GM21723 (cell line): ENCODE measurements around the gene NUDT4B.
A peak's percentile ranks its signal among the peaks of the same experiment; 100 is the strongest.
"Not testable (repeated sequence)": the region's sequence is repeated elsewhere in the genome, so short reads cannot be mapped to it uniquely, and the experiment has no call there.

Experiments
- ATAC-seq: cut with Tn5 transposase; IDR thresholded peaks from one replicate; pipeline ENCODE4 v1.9.1; 2021; ENCODE audit warnings: mild to moderate bottlenecking, moderate library complexity; ENCODE audit not compliant: unreplicated experiment

NUDT4B gene

DNA sequence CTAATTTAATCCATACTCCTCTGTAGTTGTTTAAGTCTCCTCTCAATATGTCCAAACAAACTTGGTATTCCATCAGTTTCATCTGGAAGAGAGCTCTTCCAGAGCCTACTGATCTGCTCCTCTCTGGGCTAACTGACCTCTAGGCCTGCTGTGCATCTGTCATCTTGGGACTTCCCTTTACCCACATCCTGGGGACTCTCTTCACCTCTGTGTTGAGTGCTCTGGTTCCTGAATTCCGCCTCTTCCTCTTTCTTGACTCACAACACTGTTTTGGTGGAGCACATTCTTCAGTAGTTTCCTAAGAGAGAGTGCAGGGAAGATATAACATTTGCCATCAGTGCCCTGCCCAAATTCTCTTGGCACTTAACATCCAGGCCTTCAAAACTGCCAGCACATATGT lies 13.0 kb upstream of the NUDT4B start:
- ATAC-seq: not testable (repeated sequence)

DNA sequence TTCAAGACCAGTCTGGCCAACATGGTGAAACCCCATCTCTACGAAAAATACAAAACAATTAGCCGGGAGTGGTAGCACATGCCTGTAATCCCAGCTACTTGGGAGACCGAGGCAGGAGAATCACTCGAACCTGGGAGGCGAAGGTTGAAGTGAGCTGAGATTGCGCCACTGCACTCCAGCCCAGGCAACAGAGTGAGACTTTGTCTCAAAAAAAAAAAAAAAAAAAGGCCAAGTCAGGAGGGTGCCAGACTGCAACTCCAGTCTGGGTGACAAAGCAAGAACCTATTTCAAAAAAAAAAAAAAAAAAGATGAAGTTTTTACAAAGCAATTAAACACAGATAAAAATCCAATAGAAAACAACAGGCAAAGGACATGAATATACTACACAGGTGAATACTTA lies 9.9 kb upstream of the NUDT4B start:
- not testable (repeated sequence) for ATAC-seq

DNA sequence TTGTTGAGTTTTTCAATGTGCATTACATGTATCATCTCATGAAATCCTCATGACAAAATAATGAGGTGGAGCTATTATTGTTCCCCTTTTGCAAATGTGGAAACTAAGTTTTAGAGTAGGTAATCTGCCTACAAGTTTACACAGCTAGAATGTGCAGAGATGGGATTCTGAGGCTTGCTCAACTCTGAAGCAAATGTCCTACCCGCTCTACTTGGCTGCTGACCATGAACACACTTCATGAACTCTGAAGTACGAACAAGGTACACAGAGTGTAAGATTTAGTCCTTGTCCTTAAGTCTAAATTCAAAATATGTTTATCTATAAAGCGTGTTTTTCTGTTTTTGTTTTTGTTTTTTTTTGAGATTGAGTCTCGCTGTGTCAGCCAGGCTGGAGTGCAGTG lies 5.4 kb upstream of the NUDT4B start:
- not testable (repeated sequence) for ATAC-seq

DNA sequence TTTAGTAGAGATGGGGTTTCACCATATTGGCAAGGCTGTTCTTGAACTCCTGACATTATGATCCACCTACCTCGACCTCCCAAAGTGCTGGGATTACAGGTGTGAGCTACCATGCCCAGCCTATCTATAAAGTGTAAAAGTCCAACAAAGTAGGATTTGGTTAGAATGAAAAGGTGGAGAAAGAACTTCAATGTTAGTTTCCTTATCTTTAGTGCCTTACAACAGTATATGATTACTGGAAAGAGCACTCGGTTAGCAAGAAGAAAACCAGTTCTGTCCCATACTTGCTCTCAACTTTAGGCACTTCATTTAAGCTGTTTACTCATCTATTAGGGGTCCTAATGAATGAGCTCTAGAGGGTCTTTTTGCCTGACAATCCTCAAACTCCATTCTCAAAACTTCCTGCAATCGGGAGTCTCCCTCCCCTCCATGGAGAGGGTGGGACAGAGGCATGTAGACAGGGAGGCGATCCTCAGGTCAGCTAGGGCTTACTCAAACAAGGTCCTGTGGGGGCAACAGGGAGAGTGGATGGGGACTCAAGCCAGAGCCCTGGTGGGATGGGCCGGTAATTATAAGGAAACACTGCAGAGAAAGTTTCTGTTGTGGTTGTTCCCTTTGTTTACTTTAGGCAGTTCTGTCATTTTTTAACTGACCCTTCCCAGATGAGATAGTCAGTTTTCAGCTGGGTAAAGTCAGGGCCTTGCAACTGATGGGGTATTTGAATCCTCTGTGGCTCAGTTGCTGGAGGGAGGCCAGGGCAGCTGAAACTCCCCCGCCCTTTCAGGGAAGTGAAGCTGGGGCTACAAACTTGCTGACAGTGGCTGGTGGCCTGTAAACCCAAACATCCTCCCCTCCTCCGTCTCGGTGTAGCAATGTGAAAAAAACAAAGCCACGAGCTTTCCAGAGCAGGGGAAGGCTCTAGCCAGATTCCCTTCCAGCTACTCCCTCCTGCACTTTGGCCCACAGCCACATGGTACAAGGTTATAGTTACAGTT lies 4.6 kb upstream of the NUDT4B start:
- peak; percentile 56 for ATAC-seq

DNA sequence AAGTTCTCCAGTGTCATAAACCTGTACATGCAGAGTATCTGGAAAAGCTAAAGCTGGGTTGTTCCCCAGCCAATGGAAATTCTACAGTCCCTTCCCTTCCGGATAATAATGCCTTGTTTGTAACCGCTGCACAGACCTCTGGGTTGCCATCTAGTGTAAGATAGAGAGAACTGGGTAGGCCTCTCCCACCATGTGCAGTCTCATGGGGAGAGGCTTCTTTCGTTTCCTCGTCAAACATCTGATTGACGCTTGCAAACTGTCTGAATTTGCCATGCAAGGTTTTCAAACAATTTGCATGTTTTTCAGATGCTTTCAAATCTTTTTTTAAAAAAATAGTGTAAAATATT lies 734 bp downstream of the NUDT4B start:
- ATAC-seq: peak; percentile 85

DNA sequence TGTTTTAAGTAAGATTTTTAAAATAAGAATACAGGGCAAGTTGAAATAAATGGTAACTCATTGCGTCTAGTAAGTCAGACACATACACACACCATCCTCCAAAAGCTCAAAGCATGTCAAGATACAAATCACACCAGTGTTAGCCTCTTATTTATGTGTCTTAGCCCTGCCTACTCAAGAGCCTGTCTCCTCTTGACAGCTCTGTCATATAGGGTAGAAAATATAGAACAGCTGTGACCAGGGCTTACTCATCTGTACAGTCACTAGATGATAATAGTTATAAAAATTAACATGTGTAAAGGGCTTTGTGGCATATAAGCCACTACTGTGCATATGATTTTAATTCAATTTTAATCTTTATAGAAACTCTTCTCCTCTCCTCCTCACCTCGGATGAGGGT lies 7.7 kb downstream of the NUDT4B start:
- not testable (repeated sequence) for ATAC-seq

DNA sequence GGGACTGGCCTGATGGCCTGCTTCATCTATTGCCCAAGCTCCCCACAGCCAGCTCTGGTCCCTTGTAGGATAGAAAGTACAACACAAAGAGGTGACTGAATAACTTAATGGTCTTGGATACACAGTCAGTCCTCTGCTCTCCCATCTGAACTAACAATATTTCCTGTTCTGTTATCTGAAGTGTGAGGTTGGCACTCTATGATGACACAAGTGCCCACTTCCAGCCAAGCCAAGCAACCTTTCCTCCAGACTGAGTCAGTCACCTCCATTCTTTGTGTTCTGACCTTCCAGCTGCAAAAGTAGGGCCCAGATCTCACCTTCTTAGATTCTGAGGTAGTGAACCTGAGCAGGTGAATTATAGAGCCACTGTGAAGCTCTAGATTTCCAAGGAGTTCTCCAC lies 8.9 kb downstream of the NUDT4B start:
- ATAC-seq: not testable (repeated sequence)

DNA sequence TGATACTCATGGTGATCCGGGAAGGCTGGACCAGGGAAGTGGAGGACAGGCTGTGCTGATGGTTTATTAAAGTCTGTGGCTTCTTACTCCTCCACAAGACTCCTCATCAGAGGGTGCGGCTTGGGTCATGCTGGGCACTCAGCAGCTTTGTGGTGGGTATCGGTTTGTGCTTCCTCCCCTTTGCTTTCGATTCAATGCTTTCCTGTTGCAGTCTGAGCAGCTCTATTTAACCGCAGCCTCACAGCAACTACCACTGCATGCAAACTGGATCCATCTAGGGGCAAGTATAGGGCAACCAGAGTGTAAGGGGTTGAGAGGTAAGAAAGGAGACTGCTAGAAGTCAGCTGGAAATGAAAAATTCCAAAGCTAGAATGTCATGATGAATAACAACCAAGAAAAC lies 9.8 kb downstream of the NUDT4B start:
- peak; percentile 99 for ATAC-seq

DNA sequence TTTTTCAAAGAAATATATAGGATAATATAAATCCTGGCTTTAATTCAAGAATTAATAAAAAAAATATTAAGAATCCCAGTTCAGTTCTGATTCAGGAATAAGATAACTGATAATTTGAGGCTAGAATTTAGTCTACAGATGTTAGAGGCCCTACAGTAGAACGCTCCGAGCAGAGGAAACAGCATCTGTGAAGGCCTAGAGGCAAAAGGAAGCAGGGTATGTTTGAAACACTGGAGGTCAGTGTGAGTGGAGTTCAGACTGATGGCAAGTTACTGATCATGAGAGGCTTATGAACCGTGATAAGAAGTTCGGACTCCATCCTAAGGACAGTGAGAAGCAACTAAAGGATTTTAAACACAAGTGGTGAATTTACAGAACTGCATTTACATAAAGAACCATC lies 10.4 kb downstream of the NUDT4B start:
- not testable (repeated sequence) for ATAC-seq

DNA sequence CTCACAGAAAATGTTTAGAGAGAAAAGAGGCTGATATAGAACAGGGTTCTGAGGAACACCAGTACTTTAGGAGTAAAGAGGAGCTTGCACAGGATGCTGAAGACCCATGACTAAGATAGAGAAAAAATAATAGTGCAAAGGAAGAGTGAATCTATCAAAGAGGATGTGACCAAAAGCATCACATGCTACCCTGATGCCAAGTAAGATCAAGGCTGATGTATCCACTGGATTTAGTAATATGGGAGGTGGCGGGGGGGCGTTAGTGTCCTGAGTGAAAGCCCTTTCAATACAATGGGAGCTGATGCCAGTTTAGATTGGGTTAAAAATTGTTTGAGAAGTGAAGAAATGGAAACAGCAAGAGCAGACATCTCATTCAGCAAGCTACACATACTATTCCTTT lies 11.2 kb downstream of the NUDT4B start:
- not testable (repeated sequence) for ATAC-seq

DNA sequence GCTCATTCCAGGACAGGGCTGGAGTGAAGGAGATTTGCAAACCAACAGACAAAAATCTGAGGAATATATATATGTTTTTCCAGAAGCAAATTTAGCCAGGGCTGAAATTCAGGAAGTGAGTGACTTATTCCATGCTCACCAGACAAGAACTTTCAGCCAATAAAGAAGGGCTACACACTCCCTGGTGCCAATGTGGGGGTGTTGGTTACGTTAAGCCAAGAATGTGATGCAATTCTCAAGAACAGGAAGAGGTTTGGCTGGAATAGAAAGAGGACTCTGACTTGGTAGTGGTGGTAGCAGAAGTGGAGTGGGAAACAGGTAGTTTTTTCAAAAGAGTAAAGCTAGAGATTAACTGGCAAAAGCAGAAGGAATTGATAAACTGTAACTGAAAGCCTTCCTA lies 11.6 kb downstream of the NUDT4B start:
- ATAC-seq: not testable (repeated sequence)

DNA sequence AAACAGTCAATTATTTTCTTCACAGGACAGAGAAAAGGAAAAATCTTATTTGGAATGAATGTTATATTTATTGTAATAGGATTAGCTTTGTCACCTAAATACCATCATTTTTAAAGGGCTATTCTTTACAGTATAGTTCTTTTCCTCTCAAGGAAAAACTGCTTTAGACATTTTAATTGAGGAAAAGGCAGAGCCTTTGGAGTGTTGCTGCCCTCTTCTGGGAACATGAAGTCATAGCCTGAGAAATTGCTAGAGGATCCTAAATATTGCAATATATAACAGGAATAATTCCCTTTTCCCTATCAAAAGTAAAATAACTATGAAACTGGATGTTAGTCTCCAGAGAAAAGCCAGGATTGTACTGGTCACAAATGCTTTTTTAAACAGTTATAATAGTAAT lies 12.8 kb downstream of the NUDT4B start:
- not testable (repeated sequence) for ATAC-seq

DNA sequence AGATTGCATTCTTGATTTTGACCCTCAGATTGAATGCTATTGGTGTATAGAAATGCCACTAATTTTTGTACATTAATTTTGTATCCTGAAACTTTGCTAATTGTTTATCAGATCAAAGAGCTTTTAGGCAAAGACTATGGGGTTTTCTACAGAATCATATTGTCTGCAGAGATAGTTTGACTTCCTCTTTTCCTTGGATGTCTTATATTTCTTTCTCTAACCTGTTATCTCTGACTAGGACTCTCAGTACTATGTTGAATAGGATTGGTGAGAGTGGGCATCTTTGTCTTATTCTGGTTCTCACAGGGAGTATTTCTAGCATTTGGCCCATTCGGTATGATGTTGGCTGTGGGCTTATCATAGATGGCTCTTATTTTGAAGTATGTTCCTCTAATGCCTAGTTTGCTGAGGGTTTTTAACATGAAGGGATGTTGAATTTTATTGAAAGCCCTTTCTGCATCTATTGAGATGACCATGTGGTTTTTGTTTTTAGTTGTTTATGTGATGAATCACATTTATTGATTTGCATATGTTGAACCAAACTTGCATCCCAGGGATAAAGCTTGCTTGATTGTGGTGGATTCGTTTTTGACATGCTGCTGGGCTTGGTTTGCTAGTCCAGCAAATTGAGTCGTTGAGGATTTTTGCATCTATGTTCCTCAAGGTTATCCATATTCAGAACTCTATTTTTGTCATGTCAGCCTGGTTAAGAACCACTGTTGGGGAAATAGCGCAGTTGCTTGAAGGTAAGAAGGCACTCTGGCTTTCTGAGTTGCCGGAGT lies 16.9 kb downstream of the NUDT4B start:
- not testable (repeated sequence) for ATAC-seq

DNA sequence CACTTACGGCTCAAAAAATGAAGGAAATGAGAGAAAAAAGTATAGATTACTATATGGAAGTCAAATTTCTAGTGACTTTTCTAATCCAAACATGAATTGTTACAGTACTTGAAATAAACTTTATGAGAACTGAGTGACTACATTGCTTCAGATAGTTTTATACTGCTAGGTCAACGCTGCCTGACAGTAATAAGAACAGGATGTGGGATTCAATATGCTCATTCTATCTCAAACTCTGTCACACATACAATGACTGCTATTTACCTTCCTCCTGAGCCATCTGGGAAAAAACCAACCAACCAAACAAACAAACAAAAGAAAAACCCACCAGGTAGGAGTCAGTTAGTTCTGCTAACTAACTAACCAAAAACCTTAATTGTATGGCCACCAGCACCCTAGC lies 20.0 kb downstream of the NUDT4B start:
- ATAC-seq: not testable (repeated sequence)

DNA sequence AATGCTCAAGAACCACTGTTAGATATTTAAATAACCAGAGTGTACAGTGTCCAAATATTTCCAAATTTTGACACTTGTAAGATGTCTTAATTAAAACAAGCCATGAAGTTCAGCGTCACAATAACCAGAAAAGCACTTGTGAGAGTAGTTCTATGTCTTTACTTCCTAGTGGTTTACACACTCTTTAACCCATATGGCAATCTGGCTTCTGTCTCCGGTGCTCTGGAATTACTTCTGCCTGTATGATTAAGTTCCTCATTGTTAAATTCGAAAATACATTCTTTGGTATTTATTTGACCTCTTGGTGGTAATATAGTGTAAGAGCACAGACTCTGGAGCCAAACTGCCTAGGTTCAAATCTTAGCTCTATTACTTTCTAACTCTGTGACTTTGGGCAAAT lies 20.9 kb downstream of the NUDT4B start:
- ATAC-seq: not testable (repeated sequence)

DNA sequence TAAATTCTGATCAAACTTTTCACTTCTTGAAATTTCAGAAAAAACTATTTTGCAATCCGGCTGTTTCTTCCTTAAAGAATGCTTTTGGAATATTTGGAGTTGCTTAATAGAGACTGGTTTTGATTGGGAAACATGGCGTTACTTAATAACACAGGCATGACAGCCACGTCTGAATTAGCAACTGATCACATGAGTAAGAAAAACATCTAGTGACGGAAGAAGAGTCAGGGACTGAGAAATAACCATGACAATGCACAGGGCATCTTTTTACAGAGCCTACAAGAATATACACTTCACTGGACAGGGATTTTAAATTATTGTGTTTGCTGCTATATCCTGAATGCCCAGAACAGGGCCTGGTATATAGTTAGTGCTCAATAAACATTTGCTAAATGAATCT lies 25.1 kb downstream of the NUDT4B start:
- not testable (repeated sequence) for ATAC-seq

DNA sequence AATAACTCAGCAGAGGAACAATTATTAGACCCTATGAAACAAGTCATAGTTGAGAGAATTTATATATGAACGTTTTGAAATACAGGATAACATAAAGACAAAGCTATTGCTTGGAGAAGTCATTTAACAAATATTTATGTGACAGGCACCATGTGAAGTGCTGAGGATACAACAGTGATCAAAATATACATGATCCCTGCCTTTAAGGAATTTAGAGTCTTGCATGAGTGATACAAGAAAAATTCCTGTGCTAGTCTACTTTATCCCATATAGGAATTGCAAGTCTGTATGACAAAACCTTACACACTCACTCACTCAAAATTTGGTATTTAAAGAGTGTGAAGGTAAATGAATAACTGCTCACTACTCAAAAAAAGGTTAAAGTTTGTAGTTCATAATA lies 25.5 kb downstream of the NUDT4B start:
- ATAC-seq: not testable (repeated sequence)

DNA sequence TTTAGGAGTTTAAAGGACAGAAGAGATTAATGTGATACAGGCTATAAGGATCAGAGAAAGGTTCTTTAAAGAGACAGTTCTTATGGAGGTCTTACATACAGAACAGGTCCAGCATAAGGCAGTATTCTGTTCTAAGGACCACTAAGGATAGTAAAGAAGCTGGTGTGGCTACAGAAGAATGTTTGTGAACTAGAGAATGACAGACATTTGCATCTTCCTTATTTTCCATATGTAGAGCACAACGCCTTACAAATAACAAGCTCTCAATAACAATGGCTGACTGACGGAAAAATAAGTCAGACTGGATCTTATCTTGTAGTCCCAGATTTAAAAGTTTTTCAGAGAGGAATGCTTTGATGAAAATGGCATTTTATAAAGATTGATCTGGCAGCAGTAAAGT lies 26.7 kb downstream of the NUDT4B start:
- ATAC-seq: not testable (repeated sequence)

DNA sequence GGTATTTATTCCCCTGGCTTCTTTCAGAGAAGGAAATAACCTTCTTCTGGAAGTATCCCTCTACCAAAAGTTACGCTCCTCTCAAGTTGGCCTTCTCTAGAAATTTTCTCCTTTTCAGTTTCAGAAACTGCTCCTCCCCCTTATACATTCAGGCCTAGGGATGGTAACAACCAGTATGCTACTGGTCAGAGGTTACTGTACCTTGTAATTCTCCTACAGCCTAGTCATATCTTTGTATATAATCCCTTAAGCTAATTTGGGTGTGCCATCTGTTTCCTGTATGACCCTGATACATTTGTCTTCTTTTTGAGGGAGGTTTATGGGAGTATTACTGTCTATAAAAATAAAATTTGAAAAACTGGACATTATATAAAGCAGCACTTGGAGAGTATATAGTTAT lies 29.1 kb downstream of the NUDT4B start:
- ATAC-seq: not testable (repeated sequence)

DNA sequence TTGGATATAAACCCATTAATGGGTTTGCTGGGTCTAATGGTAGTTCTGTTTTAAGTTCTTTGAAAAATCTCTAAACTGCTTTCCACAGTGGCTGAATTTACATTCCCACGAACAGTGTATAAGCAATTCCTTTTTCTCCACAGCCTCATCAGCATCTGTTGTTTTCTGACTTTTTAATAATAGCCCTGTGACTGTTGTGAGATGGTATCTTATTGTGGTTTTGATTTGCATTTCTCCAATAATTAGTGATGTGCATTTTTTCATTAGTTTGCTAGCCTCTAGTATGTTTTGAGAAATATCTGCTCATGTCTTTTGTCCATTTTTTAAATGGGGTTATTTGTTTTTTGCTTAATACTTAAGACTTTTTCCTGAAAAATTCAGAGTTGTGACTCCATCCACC lies 31.8 kb downstream of the NUDT4B start:
- not testable (repeated sequence) for ATAC-seq

DNA sequence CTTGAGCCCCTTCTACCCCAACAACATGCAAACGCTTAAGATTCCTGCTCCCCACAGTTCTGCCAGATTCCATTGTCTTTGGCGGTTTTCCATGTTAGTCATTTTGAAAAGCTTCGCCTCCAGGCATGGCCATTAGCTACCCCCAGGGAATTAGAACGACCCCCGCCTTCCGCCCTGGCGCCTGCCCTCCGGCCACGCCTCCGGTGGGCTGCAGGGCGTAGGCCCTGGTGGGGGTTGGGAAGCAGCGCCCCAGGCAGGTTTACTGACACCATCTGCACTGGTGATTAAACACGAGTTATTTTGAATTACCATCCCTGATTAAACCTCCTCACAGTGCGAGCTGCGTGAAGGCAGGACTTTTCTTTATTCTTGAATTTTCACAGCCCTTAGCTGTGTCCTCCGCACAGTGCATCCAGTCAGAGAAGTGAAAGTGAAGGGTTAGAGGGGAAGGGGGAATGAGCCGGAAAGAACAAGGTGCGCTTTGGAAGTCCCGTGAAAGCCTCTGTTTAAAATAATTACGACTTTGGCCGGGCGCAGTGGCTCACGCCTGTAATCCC lies 43.0 kb downstream of the NUDT4B start:
- ATAC-seq: not testable (repeated sequence)
